Smooth muscle cell of the brain vasculature (primary cell): ENCODE data around the gene CDX1.

ENCODE experiments used
- DNase-seq: peaks from one replicate; pipeline ENCODE4 v3.0.0-alpha.2; 2012; ENCODE audit warnings: low read depth, low spot score

CDX1 gene

GRCh38 chr5:150206779-150207115, 40.2 kb downstream of the CDX1 start:
- no peak for DNase-seq

- no peak for DNase-seq
Measured at GRCh38 chr5:150208187-150209098, 41.9 kb downstream of the CDX1 start.

DNA sequence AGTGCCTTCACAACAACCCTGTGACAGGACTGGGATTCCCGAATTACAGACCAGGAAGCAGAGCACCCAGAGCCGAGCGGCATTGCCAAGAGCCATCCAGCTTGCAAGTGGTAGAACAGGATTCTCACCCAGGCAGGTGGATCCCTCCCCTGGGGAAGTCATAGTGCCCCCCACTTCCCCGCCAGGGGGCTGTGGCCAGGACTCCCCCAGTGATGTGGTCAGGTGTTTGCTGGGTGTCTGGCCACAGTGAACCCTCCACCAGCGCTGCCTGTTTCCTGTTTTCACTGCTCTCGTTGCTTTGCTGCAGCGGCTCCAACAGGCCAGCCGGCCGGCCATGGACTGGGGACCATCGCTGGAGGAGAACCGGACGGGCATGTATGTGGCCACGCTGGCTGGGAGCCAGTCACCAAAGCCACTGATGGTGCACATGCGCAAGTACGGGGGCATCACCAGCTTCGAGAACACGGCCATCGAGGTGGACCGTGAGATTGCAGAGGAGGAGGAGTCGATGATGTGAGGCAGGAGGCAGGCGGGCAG, 42.6 kb downstream of the CDX1 start:
- DNase-seq: no peak

GRCh38 chr5:150210644-150211043, 44.1 kb downstream of the CDX1 start:
- no peak for DNase-seq

GRCh38 chr5:150211156-150212030, 44.8 kb downstream of the CDX1 start:
- no peak for DNase-seq

DNA sequence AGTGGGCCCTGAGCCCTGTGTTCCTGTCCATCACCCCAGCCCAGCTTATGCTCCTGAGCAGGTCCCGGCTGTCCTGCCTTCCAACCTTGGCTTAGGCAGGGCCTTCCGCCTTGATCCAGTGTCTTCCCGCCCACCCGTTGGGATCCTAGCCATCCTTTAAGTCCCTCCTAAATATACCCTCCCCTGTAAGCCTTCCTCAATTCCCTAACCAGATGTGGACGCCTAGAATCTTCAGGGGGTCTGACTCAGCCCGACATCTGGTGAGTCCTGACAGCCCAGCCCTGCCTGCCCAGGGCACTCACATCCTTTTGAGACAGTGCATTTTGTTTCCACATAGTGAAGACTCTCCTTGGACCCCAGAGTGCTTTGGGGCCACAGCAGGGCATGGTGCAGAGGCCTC, 47.0 kb downstream of the CDX1 start:
- DNase-seq: peak; percentile 59

GRCh38 chr5:150214289-150214688, 47.7 kb downstream of the CDX1 start:
- DNase-seq: no peak

DNA sequence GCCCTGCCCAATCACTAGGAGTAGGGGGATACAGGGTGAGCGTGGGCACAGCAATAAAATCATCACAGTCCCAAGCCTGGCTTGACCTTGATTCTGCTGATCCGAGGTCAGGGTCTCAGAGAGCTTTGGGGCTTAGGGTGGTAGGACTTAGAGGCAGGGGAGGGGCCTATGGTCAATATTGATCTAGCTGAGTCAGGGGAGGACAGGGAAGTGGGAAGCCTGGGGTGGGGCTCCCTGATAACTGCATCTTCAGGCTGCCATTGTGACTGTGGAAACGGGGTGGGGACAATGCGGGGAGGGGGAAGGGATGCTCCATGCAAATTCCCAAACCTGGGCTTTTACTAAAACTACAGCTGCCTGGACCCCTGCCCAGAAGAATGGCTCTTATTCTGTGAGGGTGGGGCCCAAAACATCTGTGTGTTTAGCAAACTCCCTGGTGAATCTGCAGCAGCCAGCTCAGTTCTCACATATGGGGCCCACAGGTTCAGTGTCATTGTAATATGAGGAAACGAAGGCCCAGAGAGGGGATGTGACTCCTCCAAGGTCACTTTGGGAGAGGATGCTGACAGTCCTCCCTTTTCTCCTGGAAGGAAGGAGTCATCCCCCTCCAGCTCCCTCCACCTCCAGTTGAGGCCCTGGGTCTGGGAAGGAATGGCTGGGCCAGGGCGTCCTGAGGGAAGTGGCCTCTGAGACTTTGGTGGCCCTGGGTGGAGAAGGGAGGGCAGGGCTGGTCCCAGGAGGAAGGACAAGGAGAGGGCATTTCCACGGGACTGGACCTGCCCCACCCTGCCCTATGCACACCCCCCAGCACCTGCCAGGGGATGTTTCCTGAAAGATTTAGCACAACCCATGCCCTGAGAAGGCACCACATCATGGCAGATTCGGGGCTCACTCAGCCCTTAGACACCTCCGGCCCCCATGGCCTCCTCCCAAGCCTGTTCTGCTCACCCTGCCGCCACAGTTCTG, 49.7 kb downstream of the CDX1 start:
- DNase-seq: no peak

DNA sequence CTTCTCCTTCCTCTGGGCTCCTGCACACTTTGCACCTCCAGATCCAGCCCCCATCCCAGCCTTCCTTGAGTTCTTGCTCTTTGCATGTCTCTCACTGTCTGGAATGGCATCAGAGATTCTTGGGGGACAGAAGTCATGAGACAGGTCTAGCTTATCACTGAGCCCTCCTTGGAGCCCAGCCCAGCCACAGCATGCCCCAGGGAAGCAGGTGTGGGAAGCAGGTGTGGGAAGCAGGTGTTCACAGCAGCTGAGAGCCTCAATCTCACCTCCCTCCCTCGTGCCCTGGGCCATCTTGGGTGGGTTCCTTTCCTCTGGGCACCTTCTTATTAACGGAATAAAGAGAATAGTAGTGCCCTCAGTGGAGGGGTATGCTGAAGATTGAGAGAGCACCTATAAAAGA, 50.5 kb downstream of the CDX1 start:
- no peak for DNase-seq

- DNase-seq: peak; percentile 62
Measured at GRCh38 chr5:150217873-150218692, 51.5 kb downstream of the CDX1 start.

DNA sequence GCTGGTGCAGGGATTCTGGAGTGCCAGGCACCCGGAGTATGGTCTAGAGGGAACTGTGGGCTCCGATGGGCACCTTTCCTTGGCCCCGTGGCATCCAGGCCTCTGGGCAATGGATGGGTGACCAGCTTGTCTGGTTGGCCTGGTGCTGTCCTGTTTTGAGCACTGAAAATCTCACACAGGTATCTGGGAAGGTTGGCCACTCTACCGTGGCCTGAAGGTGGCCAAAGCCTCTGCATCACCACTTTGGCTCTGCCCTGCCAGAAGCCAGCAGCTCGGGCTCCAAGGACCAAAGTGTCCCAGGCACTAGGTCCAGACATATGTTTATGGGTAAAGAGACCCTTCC, 52.1 kb downstream of the CDX1 start:
- DNase-seq: no peak

GRCh38 chr5:150219142-150219541, 52.6 kb downstream of the CDX1 start:
- no peak for DNase-seq

- DNase-seq: no peak
Measured at GRCh38 chr5:150219861-150220260, 53.3 kb downstream of the CDX1 start.

DNA sequence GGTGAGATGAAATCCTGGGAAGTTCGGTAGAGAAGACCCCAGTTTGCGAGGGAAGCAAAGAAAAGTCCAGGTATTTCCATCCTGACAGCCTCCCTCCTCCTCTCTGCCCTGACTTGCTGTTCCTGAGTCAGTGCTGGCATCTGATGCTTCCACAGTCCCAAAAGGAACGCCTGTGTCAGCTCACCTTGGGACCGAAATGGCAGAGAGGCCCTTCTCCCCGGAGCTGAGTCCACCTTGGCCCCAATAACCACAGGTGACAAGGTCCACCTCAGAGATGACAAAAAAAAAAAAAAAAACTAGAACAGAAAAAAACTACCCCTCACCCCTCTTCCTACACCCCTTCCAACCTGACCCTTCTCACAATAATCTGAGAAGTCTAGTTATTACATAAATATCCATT, 54.9 kb downstream of the CDX1 start:
- no peak for DNase-seq

DNA sequence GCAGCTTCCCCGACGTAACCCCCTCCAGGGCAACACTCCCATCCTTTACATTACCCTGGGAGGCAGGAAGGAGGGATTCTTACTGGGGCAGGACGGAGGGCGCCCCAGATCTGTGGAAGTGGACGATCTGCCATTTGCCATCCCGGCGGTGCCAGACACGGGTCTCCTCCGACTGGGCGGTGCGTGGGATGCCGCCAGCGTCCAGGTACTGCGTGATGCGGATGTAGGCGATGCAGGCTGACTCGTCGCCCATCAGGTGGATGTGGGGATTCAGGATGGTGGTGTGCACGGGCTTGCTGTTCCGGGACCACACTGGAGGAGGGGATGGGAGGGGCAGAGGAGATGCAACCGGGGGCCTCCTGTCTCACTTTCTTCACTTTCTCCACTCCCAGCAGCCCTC, 56.3 kb downstream of the CDX1 start:
- no peak for DNase-seq

DNA sequence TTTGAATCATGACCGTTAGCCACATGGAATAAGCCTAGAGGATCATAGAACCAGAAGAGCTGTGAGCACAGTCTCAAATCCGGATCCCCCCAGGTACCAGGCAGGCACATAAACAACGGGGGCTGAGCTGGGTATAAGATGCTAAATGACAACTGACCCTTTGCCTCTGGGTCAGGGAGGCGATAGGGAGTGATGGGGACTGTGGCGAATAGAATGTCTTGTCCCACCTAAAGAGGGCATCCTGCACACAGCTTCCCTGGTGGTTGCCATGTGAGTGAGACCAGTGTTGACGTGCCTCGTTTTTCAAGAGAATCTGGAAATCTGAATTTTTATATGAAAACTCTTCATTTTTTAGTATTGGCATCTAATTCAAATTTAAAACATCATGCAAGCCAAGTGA, 56.9 kb downstream of the CDX1 start:
- DNase-seq: no peak

DNA sequence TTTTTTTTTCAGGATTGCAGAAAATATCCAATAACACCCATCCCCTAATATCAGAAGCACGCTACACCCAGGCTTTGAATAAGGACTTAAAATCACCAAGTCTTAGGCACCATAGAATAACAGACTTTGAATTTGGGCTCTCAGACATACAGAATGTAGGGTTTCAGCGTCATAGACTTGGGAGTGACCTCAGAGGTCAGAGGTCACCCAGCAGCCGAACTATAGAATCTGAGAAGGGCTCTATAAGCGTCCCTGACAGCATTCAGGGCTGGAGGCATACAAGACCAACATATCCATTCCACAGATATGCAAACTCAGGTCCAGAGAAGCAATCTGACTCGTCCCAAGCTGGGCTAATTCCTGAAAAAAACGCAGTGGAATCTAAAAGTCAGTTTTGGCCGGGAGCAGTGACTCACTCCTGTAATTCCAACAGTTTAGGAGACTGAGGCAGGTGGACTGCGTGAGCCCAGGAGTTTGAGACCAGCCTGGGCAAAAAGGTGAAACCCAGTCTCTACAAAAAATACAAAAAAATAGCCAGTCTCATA, 58.0 kb downstream of the CDX1 start:
- DNase-seq: no peak

GRCh38 chr5:150227036-150227435, 60.5 kb downstream of the CDX1 start:
- no peak for DNase-seq

DNA sequence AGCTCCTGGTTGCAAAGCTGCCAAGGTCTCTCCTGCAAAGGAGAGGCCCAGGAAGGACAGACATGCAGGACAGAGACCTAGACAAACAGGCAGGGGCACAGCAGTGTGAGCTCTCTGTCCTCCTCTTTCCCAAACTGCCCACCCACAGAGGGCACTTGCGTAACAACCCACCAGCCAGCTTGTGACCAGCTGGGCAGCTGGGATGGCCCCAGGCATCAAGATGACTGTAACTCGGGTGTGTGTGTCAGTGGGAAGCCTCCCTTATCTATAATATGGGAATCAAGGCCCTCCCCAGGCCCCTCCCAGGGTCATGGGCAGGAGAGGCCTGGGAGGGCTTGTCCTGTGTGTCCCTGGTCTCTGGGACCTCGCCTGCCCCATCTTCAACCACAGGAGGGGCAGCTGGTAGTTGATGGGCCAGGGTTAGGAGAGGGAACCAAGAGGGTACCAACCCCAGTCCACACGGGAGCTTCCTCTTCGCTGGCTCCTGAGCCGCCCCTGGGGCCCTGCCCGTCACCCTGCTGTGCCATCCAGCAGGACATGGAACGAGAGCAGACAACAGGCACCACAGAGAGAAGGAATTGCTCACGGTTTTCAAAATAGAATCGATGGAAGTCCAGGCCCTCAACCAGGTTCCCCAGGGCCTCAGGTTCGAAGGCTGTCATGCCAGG, 61.2 kb downstream of the CDX1 start:
- DNase-seq: no peak

GRCh38 chr5:150229571-150229970, 63.0 kb downstream of the CDX1 start:
- no peak for DNase-seq
